GM18517 (cell line): ENCODE data around the gene ZFPM1.

ENCODE experiments used
- ATAC-seq: cut with Tn5 transposase; IDR thresholded peaks from one replicate; pipeline ENCODE4 v1.9.1; 2021; ENCODE audit warnings: mild to moderate bottlenecking, moderate library complexity; ENCODE audit not compliant: unreplicated experiment

Gene ZFPM1

GRCh38 chr16:88495268-88495772 lies 42.2 kb downstream of the ZFPM1 start:
- no peak for ATAC-seq

- ATAC-seq = no peak
Measured at GRCh38 chr16:88497561-88498462, 44.7 kb downstream of the ZFPM1 start.

GRCh38 chr16:88498576-88499208 lies 45.6 kb downstream of the ZFPM1 start:
- ATAC-seq = no peak

GRCh38 chr16:88499292-88499691 lies 46.2 kb downstream of the ZFPM1 start:
- ATAC-seq = no peak

- no peak for ATAC-seq
Measured at GRCh38 chr16:88499836-88500251, 46.8 kb downstream of the ZFPM1 start.

GRCh38 chr16:88500255-88500661 lies 47.2 kb downstream of the ZFPM1 start:
- ATAC-seq = no peak

GRCh38 chr16:88502371-88502770 lies 49.3 kb downstream of the ZFPM1 start:
- ATAC-seq = no peak

- no peak for ATAC-seq
Measured at GRCh38 chr16:88502776-88503280, 49.7 kb downstream of the ZFPM1 start.

GRCh38 chr16:88503374-88503770 lies 50.3 kb downstream of the ZFPM1 start:
- no peak for ATAC-seq

- no peak for ATAC-seq
Measured at GRCh38 chr16:88503771-88504488, 50.9 kb downstream of the ZFPM1 start.

- ATAC-seq = no peak
Measured at GRCh38 chr16:88504489-88505404, 51.7 kb downstream of the ZFPM1 start.

GRCh38 chr16:88505405-88506082 lies 52.5 kb downstream of the ZFPM1 start:
- no peak for ATAC-seq

GRCh38 chr16:88506723-88507122 lies 53.6 kb downstream of the ZFPM1 start:
- no peak for ATAC-seq

- ATAC-seq = no peak
Measured at GRCh38 chr16:88507231-88507743, 54.2 kb downstream of the ZFPM1 start.

- ATAC-seq = no peak
Measured at GRCh38 chr16:88508376-88508867, 55.3 kb downstream of the ZFPM1 start.

- no peak for ATAC-seq
Measured at GRCh38 chr16:88508868-88509748, 56.0 kb downstream of the ZFPM1 start.

- no peak for ATAC-seq
Measured at GRCh38 chr16:88509749-88510069, 56.6 kb downstream of the ZFPM1 start.
